Heart left ventricle (tissue), 16 donors: ENCODE data around the gene MAP2K4. TPM values are rescaled to one million over a fixed set of nuclear protein-coding genes. Genes with fewer than 3 reads are reported as not detected.

Experiments used
- ATAC-seq, 4 donors: fragments of 200-7000 bp; cut with Tn5 transposase; one replicate each; pipeline ENCODE4 v1.9.1; 2020 to 2022; ENCODE audit warnings: moderate library complexity in 4 of 4, mild to moderate bottlenecking in 3 of 4, moderate number of reproducible peaks in 1 of 4
- DNase-seq, 5 donors: peaks; one replicate each; pipeline ENCODE4 v3.0.0-alpha.2; 2020
- H3K27ac ChIP-seq, 12 donors: fragments of 200-600 bp; sonication (generic) in 4 of 12; one replicate each; pipeline versions ENCODE4 v1.5.0 to v1.8.0; 2016 to 2022; ENCODE audit warnings: mild to moderate bottlenecking in 2 of 12
- H3K27me3 ChIP-seq, 9 donors: fragments of 200-600 bp; sonication (generic) in 2 of 9; one replicate each; pipeline versions ENCODE4 v1.5.1 to v1.8.0; 2016 to 2022; ENCODE audit warnings: mild to moderate bottlenecking in 3 of 9
- H3K36me3 ChIP-seq, 9 donors: fragments of 200-600 bp; sonication (generic) in 2 of 9; one replicate each; pipeline versions ENCODE4 v1.5.0 to v1.8.0; 2018 to 2022; ENCODE audit warnings: mild to moderate bottlenecking in 2 of 9
- H3K4me1 ChIP-seq, 12 donors: fragments of 200-600 bp; sonication (generic) in 4 of 12; one replicate each; pipeline versions ENCODE4 v1.5.0 to v1.8.0; 2016 to 2022; ENCODE audit warnings: mild to moderate bottlenecking in 3 of 12
- H3K4me3 ChIP-seq, 12 donors: fragments of 200-600 bp; sonication (generic) in 4 of 12; one replicate each; pipeline versions ENCODE4 v1.5.0 to v1.8.0; 2017 to 2022; ENCODE audit warnings: mild to moderate bottlenecking in 9 of 12, moderate library complexity in 4 of 12
- H3K9me3 ChIP-seq, 12 donors: fragments of 200-600 bp; sonication (generic) in 4 of 12; one replicate each; pipeline versions ENCODE4 v1.5.0 to v1.8.0; 2016 to 2022; ENCODE audit warnings: mild to moderate bottlenecking in 1 of 12
- POLR2A ChIP-seq, 2 donors: fragments of 450-650 bp; IDR thresholded peaks; one replicate each; pipeline ENCODE4 v1.6.1; 2017; ENCODE audit warnings: antibody characterized with exemption in 2 of 2, mild to moderate bottlenecking in 2 of 2, moderate library complexity in 2 of 2
- WGBS, 4 donors: extraction: QIAGEN DNeasy Blood & Tissue Kit in 2 of 4; methylation state at CpG; one replicate each; pipeline versions ENCODE4 v1.1.5 to v1.1.7; 2013 to 2018; 5-methylcytosine and 5-hydroxymethylcytosine counted together
- intact Hi-C, 10 donors: fragments of 100-400 bp; cut with DNase I; formaldehyde crosslinking; loops; one replicate each; pipeline versions ENCODE4 v1.11.1 to v1.14.2; 2022
- polyA plus RNA-seq, 2 donors: library from polyadenylated mRNA; stranded (reverse); fragments of 200-250 nt; gene quantifications; one replicate each; pipeline ENCODE4 v1.2.3, GENCODE V29; 2013
- total RNA-seq, 9 donors: library from RNA; depleted of rRNA in 2 of 9; stranded (reverse); fragments of >200 nt in 2 of 9; fragmentation: NEBNext Ultra II Directional in 3 of 9; extraction: Animal tissue kit (Norgen Biotek cat#: 25700) in 3 of 9; gene quantifications; one replicate each; pipeline versions ENCODE4 v1.1.0 to v1.2.4, GENCODE V29; 2016 to 2023
- TF ChIP-seq, protein P1 (sequence below), 12 donors: fragments of 200-600 bp; sonication (generic) in 4 of 12; IDR thresholded peaks; one replicate each; pipeline versions ENCODE4 v1.5.0 to v1.8.0; 2018 to 2022; ENCODE audit warnings: antibody characterized with exemption in 12 of 12, mild to moderate bottlenecking in 5 of 12
- donor health status: ischemic (EF 13 %, LVEDD 7.1; RV severe dilation, severe dysfunction).
- donor health status: healthy with polysubstance abuse.
- donor health status: DM: no; HTN: yes; CAD: no.
- donor health status: DM: no; HTN: no; CAD: no.
- donor health status: ischemic (EF 25% LVEDD 6.9; RV normal size, moderate dysfunction).
- donor health status: ischemic (EF 25% LVEDD 5.7; RV mildly dilated, moderate dysfunction).
- donor health status: healthy.
- donor health status: DM: yes; HTN: yes; CAD: no.
- donor health status: ischemic (EF 35%, LVEDD 5.7; RV mildly dilated, moderate dysfunction).
- donor health status: nonischemic (EF 11% LVEDD 7.7; RV severe dilation, severe dysfunction).
- donor health status: DM: yes; HTN: yes; CAD: no.
- donor health status: PGD.
- donor health status: ischemic (EF 29% LVEDD 5.4; RV normal size, mild dysfunction).
- donor health status: nonischemic (EF 23%, LVEDD 6.1; RV moderate dilation, normal function).

The MAP2K4 gene
- total and polyA plus RNA-seq, 11 donors: 7.9 to 37.5 (median 32.5) TPM

DNA sequence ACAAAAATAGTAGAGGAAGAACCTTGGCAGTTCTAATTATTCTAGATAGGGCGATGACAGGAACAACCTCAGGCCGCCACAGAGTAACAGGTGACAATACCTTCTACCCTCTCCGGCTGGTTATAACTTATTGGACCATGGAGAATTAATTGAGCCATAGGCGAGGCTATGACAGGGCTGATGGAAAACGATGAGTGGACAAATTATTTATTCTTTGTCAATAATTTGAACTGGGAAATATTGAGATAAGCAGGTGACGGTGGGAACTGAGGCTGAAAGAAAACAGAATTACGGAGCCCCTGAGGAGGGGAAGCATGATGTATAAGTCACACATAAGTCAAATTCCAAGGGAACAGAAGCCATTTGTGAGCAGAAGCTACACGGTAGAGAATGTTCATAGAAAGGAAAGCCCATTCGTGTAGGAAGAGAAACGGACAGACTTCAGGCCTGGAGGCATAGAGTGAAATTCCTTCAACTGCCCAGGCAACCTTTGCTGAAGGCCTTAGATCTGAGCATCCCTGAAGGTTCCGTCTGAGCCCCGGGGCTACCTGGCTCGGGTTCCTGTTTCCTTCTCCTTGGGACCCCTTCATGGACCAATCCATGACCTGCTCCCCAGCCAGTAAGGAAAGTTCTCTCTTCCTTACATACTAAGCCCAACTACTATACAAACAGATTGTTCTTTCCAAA lies 158.1 kb downstream of the MAP2K4 start:
- Histone ChIP-seq H3K27me3 (no peaks in the 10 kb centered on the region), H3K27ac (no peak overlapping the region), H3K36me3 (no peaks in the 10 kb centered on the region), H3K9me3 (no peaks in the 10 kb centered on the region), H3K4me3 (no peak overlapping the region), H3K4me1 (peaks cover 0 to 7% (median 0%) of the 10 kb centered on the region in 12 donors)
- WGBS, 4 donors: 81 to 87% (median 85%) methylated on average over 13 of the region's 13 CpGs
- ATAC-seq (no peak), DNase-seq (no peak)
- no peak for TF ChIP-seq POLR2A (IDR thresholded peaks at IDR 0.05)
- TF ChIP-seq, protein P1, sequence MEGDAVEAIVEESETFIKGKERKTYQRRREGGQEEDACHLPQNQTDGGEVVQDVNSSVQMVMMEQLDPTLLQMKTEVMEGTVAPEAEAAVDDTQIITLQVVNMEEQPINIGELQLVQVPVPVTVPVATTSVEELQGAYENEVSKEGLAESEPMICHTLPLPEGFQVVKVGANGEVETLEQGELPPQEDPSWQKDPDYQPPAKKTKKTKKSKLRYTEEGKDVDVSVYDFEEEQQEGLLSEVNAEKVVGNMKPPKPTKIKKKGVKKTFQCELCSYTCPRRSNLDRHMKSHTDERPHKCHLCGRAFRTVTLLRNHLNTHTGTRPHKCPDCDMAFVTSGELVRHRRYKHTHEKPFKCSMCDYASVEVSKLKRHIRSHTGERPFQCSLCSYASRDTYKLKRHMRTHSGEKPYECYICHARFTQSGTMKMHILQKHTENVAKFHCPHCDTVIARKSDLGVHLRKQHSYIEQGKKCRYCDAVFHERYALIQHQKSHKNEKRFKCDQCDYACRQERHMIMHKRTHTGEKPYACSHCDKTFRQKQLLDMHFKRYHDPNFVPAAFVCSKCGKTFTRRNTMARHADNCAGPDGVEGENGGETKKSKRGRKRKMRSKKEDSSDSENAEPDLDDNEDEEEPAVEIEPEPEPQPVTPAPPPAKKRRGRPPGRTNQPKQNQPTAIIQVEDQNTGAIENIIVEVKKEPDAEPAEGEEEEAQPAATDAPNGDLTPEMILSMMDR (IDR thresholded peaks at IDR 0.05): no peak
- intact Hi-C loops: no loop called here

DNA sequence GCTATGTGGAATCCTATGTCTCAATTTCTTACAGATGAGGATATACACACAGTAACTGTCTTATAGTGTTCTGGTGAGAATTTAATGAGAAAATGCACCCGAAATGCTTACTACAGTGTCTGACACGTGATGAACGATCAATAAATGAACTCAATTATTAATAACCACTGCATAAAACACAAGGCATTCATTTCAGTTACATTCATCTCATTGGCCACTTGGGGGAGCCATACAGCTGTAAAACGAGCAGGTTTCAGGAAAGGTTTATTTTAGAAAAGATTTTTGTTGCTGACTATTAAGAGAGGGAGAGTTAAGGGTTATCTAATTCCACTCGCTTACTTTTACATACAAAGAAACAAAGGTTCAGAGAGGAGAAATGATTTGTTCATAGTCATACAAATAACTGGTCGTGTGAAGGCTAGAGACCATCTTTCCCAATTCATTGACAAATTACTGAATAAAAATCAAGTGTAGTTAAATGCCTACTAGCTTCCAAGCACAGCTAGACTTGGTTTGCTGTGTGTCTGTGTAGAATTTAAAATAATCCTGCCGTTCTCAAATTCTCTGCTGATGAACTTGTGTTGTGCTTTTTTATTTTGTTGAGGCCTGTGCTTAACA lies 160.1 kb downstream of the MAP2K4 start:
- no peaks in the 10 kb centered on the region for H3K27me3 ChIP-seq
- no peaks in the 10 kb centered on the region for H3K9me3 ChIP-seq
- no peak overlapping the region for H3K4me3 ChIP-seq
- TF ChIP-seq, protein P1 (IDR thresholded peaks at IDR 0.05): peak; percentile 51 to 79 (median 68)
- TF ChIP-seq POLR2A (IDR thresholded peaks at IDR 0.05): no peak
- intact Hi-C loops: loop anchor here in 9 of 10 donors (2.0 to 10.0 kb wide), 9 partner anchors 74 to 824 kb away; partner anchors contain the start of gene MYOCD (in 3 of the 9)
- H3K4me1 ChIP-seq: peaks cover 0 to 7% (median 0%) of the 10 kb centered on the region in 12 donors
- H3K27ac ChIP-seq: no peak overlapping the region
- DNase-seq: peak in 1 of 5 donors; percentile 10
- ATAC-seq: peak in 2 of 4 donors; percentile 42 to 63
- no peaks in the 10 kb centered on the region for H3K36me3 ChIP-seq
- WGBS, 4 donors: 6 to 8% (median 8%) methylated on average over 7 of the region's 7 CpGs

DNA sequence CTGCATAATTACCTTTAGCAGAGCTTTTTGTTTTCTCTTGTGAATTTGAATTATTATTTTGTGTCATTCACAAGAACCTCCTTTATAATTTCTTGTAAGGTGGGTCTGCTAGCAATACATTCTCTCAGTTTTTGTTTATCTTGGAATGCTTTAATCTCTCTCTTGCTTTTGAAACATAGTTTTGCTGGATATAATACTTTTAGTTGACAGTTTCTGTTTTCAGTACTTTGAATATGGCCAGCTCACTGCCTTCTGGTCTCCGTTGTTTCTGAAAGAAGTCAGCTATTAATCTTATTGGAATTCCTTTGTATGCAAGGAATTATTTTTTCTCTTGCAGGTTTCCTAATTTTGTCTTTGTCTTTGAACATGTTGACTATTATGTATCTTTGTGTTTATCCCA lies 167.0 kb downstream of the MAP2K4 start:
- H3K4me1 ChIP-seq: no peaks in the 10 kb centered on the region
- WGBS, 4 donors: 89 to 95% (median 92%) methylated on average over 1 of the region's 1 CpG
- TF ChIP-seq, protein P1 (IDR thresholded peaks at IDR 0.05): no peak
- TF ChIP-seq POLR2A (IDR thresholded peaks at IDR 0.05): no peak
- intact Hi-C loops: loop anchor here in 4 of 10 donors (5.0 to 10.0 kb wide), 4 partner anchors 67 to 817 kb away; no protein-coding TSS in a partner anchor
- no peak for ATAC-seq
- H3K9me3 ChIP-seq: peaks cover 0 to 25% (median 12%) of the 10 kb centered on the region in 12 donors
- no peak overlapping the region for H3K4me3 ChIP-seq
- no peak for DNase-seq
- H3K27ac ChIP-seq: no peak overlapping the region
- H3K27me3 ChIP-seq: no peaks in the 10 kb centered on the region
- no peaks in the 10 kb centered on the region for H3K36me3 ChIP-seq

- no peak for DNase-seq
- WGBS, 4 donors: 68 to 72% (median 71%) methylated on average over 3 of the region's 3 CpGs
- intact Hi-C loops: no loop called here
Measured at GRCh38 chr17:12193144-12193735, 172.6 kb downstream of the MAP2K4 start.

More at GRCh38 chr17:12193144-12193735, 172.6 kb downstream of the MAP2K4 start:
- no peak overlapping the region for H3K27ac ChIP-seq
- H3K36me3 ChIP-seq: no peaks in the 10 kb centered on the region
- H3K4me1 ChIP-seq: no peaks in the 10 kb centered on the region
- no peaks in the 10 kb centered on the region for H3K27me3 ChIP-seq
- peaks cover 0 to 11% (median 3%) of the 10 kb centered on the region in 12 donors for H3K9me3 ChIP-seq
- H3K4me3 ChIP-seq: no peak overlapping the region
- ATAC-seq: no peak
- TF ChIP-seq, protein P1 (IDR thresholded peaks at IDR 0.05): no peak
- TF ChIP-seq POLR2A (IDR thresholded peaks at IDR 0.05): no peak
